Midbrain (tissue), 1 donor: ENCODE results near the gene CYTH3.

Experiments used
- DNase-seq: peaks from one replicate; lab custom pipeline; 2025; lab: John Stamatoyannopoulos, UW

The CYTH3 gene

GRCh38 chr7:6149996-6150395 lies 122.4 kb downstream of the CYTH3 start:
- DNase-seq, result no peak

GRCh38 chr7:6148724-6149360 lies 123.6 kb downstream of the CYTH3 start:
- no peak for DNase-seq

GRCh38 chr7:6147627-6148026 lies 124.8 kb downstream of the CYTH3 start:
- no peak for DNase-seq

GRCh38 chr7:6146666-6147065 lies 125.8 kb downstream of the CYTH3 start:
- no peak for DNase-seq

- no peak for DNase-seq
Measured at GRCh38 chr7:6143997-6144396, 128.4 kb downstream of the CYTH3 start.

- DNase-seq, result no peak
Measured at GRCh38 chr7:6142871-6143380, 129.5 kb downstream of the CYTH3 start.

- no peak for DNase-seq
Measured at GRCh38 chr7:6139189-6139996, 133.0 kb downstream of the CYTH3 start.

GRCh38 chr7:6136475-6136874 lies 135.9 kb downstream of the CYTH3 start:
- no peak for DNase-seq

GRCh38 chr7:6133249-6133648 lies 139.2 kb downstream of the CYTH3 start:
- DNase-seq, result no peak

GRCh38 chr7:6130007-6130587 lies 142.3 kb downstream of the CYTH3 start:
- no peak for DNase-seq

- DNase-seq, result no peak
Measured at GRCh38 chr7:6128205-6128604, 144.2 kb downstream of the CYTH3 start.

- DNase-seq, result no peak
Measured at GRCh38 chr7:6127110-6127490, 145.3 kb downstream of the CYTH3 start.

GRCh38 chr7:6123843-6124242 lies 148.6 kb downstream of the CYTH3 start:
- DNase-seq, result no peak

- DNase-seq, result no peak
Measured at GRCh38 chr7:6121141-6121540, 151.3 kb downstream of the CYTH3 start.

GRCh38 chr7:6117533-6117932 lies 154.9 kb downstream of the CYTH3 start:
- no peak for DNase-seq

GRCh38 chr7:6116211-6116610 lies 156.2 kb downstream of the CYTH3 start:
- no peak for DNase-seq
